GM20431 (cell line): ENCODE measurements around the gene TXNDC16.

Source experiments
- in situ Hi-C: fragments of 300-500 bp; cut with MseI, MboI; formaldehyde crosslinking; loops from one replicate; pipeline ENCODE4 v1.15.0; 2020; ENCODE audit warnings: low sequenced_read_pairs; ENCODE audit not compliant: unreplicated experiment

Gene TXNDC16

GRCh38 chr14:52546318-52546670 lies 6.0 kb downstream of the TXNDC16 start:
- in situ Hi-C loops, result no loop called here

- in situ Hi-C loops, result no loop called here
These were observed 6.6 kb downstream of the TXNDC16 start for GRCh38 chr14:52545584-52546317.

- in situ Hi-C loops, result no loop called here
These were observed 13.7 kb downstream of the TXNDC16 start for GRCh38 chr14:52538623-52539022.

- in situ Hi-C loops, result no loop called here
These were observed 16.0 kb downstream of the TXNDC16 start for GRCh38 chr14:52536269-52536668.

- in situ Hi-C loops, result no loop called here
These were observed 20.8 kb downstream of the TXNDC16 start for GRCh38 chr14:52531481-52531880.

GRCh38 chr14:52527052-52527451 lies 25.3 kb downstream of the TXNDC16 start:
- in situ Hi-C loops, result no loop called here

GRCh38 chr14:52522581-52523345 lies 29.5 kb downstream of the TXNDC16 start:
- in situ Hi-C loops, result no loop called here

GRCh38 chr14:52522033-52522432 lies 30.3 kb downstream of the TXNDC16 start:
- in situ Hi-C loops, result no loop called here

- in situ Hi-C loops, result no loop called here
These were observed 38.1 kb downstream of the TXNDC16 start for GRCh38 chr14:52514046-52514811.

GRCh38 chr14:52513249-52513648 lies 39.1 kb downstream of the TXNDC16 start:
- in situ Hi-C loops, result no loop called here

- in situ Hi-C loops, result no loop called here
These were observed 57.9 kb downstream of the TXNDC16 start for GRCh38 chr14:52494444-52494843.

GRCh38 chr14:52485350-52485960 lies 66.8 kb downstream of the TXNDC16 start:
- in situ Hi-C loops, result no loop called here

GRCh38 chr14:52481864-52482263 lies 70.4 kb downstream of the TXNDC16 start:
- in situ Hi-C loops, result no loop called here

- in situ Hi-C loops, result loop anchor here (25.0 kb wide), 1 partner anchor 161 kb away; the partner anchor contains the start of gene PTGER2
These were observed 78.7 kb downstream of the TXNDC16 start for GRCh38 chr14:52473557-52473956.

- in situ Hi-C loops, result loop anchor here (25.0 kb wide), 1 partner anchor 160 kb away; the partner anchor contains the start of gene PTGER2
These were observed 79.6 kb downstream of the TXNDC16 start for GRCh38 chr14:52472728-52473127.

- in situ Hi-C loops, result loop anchor here (25.0 kb wide), 1 partner anchor 160 kb away; the partner anchor contains the start of gene PTGER2
These were observed 80.1 kb downstream of the TXNDC16 start for GRCh38 chr14:52472251-52472650.

GRCh38 chr14:52467515-52468266 lies 84.6 kb downstream of the TXNDC16 start:
- in situ Hi-C loops, result loop anchor here (25.0 kb wide), 1 partner anchor 155 kb away; the partner anchor contains the start of gene PTGER2

GRCh38 chr14:52464175-52464574 lies 88.1 kb downstream of the TXNDC16 start:
- in situ Hi-C loops, result loop anchor here (25.0 kb wide), 1 partner anchor 152 kb away; the partner anchor contains the start of gene PTGER2

- in situ Hi-C loops, result loop anchor here (25.0 kb wide), 1 partner anchor 151 kb away; the partner anchor contains the start of gene PTGER2
These were observed 88.9 kb downstream of the TXNDC16 start for GRCh38 chr14:52463375-52463774.
